ENCODE measurements around the gene SLC13A4. TPM values are rescaled to one million over a fixed set of nuclear protein-coding genes. Genes with fewer than 3 reads are reported as not detected.
A peak's percentile ranks its signal among the peaks of the same experiment; 100 is the strongest.

Gene SLC13A4
- total RNA-seq, 4 donors from 2014 or later: not detected

GRCh38 chr7:135666846-135667245 lies 61.1 kb downstream of the SLC13A4 start:
- no peak for DNase-seq
- H3K27me3 ChIP-seq: no peaks in the 10 kb centered on the region
- no peaks in the 10 kb centered on the region for H3K9me3 ChIP-seq
- no peak for TF ChIP-seq POLR2A (IDR thresholded peaks at IDR 0.05)
- no peak for TF ChIP-seq CTCF (IDR thresholded peaks at IDR 0.05)
- peaks cover 0 to 10% (median 6%) of the 10 kb centered on the region in 4 donors for H3K4me1 ChIP-seq
- H3K27ac ChIP-seq: no peak overlapping the region
- no peaks in the 10 kb centered on the region for H3K36me3 ChIP-seq
- H3K4me3 ChIP-seq: no peak overlapping the region

DNA sequence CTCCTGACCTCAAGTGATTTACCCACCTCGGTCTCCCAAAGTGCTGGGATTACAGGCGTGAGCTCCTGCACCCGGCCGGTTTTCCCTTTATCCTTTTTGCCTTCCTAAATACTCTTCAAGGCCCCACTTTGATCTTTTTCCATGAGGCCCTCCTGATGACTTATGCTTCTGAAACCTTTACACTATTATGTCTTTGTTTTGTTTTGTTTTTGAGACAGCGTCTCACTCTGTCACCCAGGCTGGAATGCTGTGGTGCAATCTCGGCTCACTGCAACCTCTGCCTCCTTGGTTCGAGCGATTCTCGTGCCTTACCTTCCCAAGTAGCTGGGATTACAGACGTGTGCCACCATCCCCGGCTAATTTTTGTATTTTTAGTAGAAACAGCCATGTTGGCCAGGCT lies 61.8 kb downstream of the SLC13A4 start:
- Histone ChIP-seq H3K27me3 (no peaks in the 10 kb centered on the region), H3K4me1 (peaks cover 0 to 13% (median 7%) of the 10 kb centered on the region in 4 donors)
- no peak for TF ChIP-seq POLR2A (IDR thresholded peaks at IDR 0.05)
- TF ChIP-seq CTCF (IDR thresholded peaks at IDR 0.05): no peak

DNA sequence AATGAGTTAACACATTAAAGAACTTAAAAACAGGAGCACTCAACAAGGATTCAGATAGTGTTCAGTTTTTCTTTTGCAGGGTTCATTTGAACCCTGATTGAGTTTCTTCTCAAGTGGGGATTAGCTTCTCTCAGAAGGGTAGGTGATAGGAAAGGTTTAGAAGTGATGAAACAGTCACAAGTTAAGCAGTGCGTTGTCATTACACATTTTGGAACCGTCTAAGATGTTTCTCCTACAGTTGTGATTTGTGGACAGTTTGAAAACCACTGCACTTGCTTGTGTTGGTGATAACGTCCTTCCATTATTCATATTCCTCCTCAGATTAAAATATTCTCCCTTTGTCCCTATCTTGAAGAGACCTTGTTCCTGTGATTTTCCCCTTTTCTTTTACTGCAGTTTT lies 62.9 kb downstream of the SLC13A4 start:
- H3K36me3 ChIP-seq: no peaks in the 10 kb centered on the region
- TF ChIP-seq POLR2A (IDR thresholded peaks at IDR 0.05) (no peak), CTCF (IDR thresholded peaks at IDR 0.05) (no peak)
- H3K9me3 ChIP-seq: no peaks in the 10 kb centered on the region
- H3K27ac ChIP-seq: no peak overlapping the region
- H3K4me1 ChIP-seq: peaks cover 0 to 13% (median 7%) of the 10 kb centered on the region in 4 donors
- no peak for DNase-seq
- H3K27me3 ChIP-seq: no peaks in the 10 kb centered on the region
- H3K4me3 ChIP-seq: no peak overlapping the region

More for the DNA sequence above, 61.8 kb downstream of the SLC13A4 start:
- no peaks in the 10 kb centered on the region for H3K36me3 ChIP-seq
- H3K4me3 ChIP-seq: no peak overlapping the region
- H3K9me3 ChIP-seq: no peaks in the 10 kb centered on the region
- no peak overlapping the region for H3K27ac ChIP-seq
- DNase-seq: no peak

DNA sequence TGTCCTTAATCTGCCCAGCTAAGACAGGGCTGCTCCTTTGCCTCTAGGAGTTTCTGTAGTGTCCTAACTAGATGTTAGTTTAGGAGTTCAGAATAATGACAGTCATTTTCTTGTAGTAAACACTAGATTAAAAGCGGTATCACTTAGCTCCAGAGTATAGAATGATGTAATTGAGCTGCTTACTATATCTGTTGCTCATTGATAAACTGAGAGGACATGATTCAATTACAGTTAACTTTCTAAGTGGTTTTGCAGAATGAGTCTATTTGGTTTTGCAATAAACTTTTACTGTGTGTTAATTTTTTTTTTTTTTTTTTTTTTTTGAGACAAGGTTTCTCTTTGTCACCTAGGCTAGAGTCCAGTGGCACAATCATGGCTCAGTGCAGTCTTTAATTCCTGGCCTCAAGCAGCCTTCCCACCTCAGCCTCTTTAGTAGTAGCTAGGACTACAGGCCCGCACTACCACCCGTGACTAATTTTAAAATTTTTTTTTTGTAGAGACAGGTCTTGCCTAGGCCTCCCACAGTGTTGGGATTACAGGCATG lies 63.9 kb downstream of the SLC13A4 start:
- Histone ChIP-seq H3K4me3 (no peak overlapping the region), H3K4me1 (peaks cover 0 to 13% (median 7%) of the 10 kb centered on the region in 4 donors), H3K27me3 (no peaks in the 10 kb centered on the region), H3K9me3 (no peaks in the 10 kb centered on the region), H3K27ac (peak overlapping the region in 1 of 4 donors; percentile 93), H3K36me3 (no peaks in the 10 kb centered on the region)
- no peak for TF ChIP-seq POLR2A (IDR thresholded peaks at IDR 0.05)
- TF ChIP-seq CTCF (IDR thresholded peaks at IDR 0.05): no peak
- no peak for DNase-seq

DNA sequence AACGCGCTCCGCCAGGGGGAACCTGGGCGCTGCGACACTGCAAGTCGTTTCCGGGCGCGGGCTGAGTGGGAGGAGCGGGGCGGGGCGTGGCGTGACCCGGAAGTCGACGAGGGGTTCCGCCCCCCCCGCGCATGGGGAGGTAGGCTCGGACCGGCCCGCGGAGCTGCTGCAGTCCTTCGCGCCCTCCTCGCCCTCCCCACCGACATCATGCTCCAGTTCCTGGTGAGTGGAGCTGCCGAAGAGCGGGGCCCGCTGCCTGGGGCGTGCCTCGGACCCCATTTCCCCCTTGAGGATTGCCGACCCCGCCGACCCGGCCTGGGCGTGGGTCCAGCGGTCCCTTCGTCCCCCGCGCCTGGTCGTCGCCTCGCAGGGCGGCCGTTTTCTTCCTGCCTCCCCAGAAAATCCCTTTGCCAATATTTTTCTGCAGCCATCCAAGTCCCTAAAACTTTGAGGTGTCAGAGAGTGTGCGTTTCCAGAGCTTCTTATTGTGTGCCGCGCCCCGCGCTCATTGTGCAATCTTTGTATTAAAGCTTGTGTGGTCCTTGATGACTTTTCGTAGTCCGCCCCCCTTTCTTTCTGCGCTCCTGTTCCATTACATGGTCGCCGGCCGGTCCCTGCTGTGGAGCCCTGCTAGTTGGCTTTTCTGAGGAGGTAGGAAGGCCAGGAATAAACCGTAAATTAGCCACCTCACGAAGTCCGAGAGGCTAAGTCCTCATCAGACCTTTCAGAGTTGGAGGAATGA lies 65.4 kb downstream of the SLC13A4 start, which contains the start of gene STMP1:
STMP1 (plus strand) TSS at position 142 of the 742 bp plus-strand sequence.
- TF ChIP-seq POLR2A (IDR thresholded peaks at IDR 0.05) (peak; percentile 81 to 87), CTCF (IDR thresholded peaks at IDR 0.05) (peak; percentile 80 to 91 (median 85))
- peak within 1 kb of the TSS; percentile 75 to 93 (median 87) for H3K27ac ChIP-seq
- H3K36me3 ChIP-seq: no peaks in the 10 kb centered on the region
- no peaks in the 10 kb centered on the region for H3K27me3 ChIP-seq
- DNase-seq: peak; percentile 97 to 99 (median 98)
- H3K9me3 ChIP-seq: no peaks in the 10 kb centered on the region
- H3K4me1 ChIP-seq: peaks cover 0 to 13% (median 7%) of the 10 kb centered on the region in 4 donors
- H3K4me3 ChIP-seq: peak within 1 kb of the TSS; percentile 68 to 99 (median 94)
